Peyer's patch (tissue), 4 donors: Measurements from ENCODE around the gene TRMT44.

Experiments
- CTCF ChIP-seq, 6 experiments: fragments of 450-650 bp in 4 of 6; fragments of 200-600 bp in 2 of 6; sonication (generic) in 1 of 6; IDR thresholded peaks; one replicate each; pipeline ENCODE4 v1.5.1; 2017 to 2019; ENCODE audit warnings: antibody characterized with exemption in 6 of 6, mild to moderate bottlenecking in 3 of 6, moderate library complexity in 1 of 6
- POLR2A ChIP-seq, 2 donors: fragments of 450-650 bp; IDR thresholded peaks; one replicate each; pipeline ENCODE4 v1.5.1; 2017; ENCODE audit warnings: antibody characterized with exemption in 2 of 2, mild to moderate bottlenecking in 2 of 2, moderate library complexity in 2 of 2

GRCh38 chr4:8395504-8396296 lies 44.9 kb upstream of the TRMT44 start:
- TF ChIP-seq CTCF (IDR thresholded peaks at IDR 0.05) (no peak), POLR2A (IDR thresholded peaks at IDR 0.05) (no peak)
